Stimulated activated CD8-positive, alpha-beta memory T cell treated with anti-CD3 and anti-CD28 coated beads, Interleukin-7, amount 100 ng/mL, for 48 hours (primary cell): ENCODE data around the gene DPM2.

Source experiments
- DNase-seq, 2 donors: peaks; one replicate each; pipeline ENCODE4 v3.0.0-alpha.2; 2020; ENCODE audit warnings: low read depth in 1 of 2; ENCODE audit errors: extremely low read depth in 1 of 2

Gene DPM2

DNA sequence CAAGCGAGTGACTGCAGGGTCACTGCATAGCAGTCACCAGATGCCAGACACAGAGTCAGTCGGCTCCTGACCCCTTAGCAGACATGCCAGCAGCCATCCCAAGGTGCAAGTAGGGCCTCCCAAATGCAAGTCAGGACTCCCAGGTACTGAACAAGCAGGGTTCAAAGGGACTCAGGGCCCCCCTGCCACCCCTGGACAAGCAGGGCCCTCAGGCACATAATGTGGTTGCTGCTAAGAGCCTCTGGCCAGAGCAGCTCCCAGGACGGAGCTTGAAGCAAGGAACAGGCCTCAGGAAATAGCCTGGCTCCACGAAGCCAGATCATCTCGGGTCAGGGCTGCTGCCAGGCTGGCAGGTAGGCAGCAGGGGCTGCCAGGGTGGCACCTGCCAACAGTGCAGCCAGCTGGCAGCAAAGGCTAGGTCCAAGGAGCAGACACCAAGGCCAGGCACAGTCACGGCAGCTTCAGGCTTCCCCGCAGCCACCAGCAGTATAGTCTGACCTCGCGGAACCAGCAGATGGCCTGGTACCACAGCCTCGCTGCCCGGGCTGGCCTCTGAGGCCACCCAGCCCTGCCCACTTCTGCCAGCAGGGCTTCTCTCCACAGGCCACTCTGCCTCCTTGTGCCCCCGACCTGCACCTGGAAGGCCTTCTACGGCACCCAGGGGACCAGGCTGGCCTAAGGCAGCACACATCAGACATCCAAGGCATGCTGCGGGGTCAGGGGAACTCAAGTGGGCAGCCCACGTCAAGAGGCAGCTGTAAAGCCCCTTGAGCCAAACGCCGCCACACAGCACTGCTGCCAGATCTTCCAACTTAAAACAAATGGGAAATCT, 35.7 kb upstream of the DPM2 start:
- DNase-seq = no peak

- DNase-seq = no peak
Observed at GRCh38 chr9:127972236-127972871, 34.7 kb upstream of the DPM2 start.

DNA sequence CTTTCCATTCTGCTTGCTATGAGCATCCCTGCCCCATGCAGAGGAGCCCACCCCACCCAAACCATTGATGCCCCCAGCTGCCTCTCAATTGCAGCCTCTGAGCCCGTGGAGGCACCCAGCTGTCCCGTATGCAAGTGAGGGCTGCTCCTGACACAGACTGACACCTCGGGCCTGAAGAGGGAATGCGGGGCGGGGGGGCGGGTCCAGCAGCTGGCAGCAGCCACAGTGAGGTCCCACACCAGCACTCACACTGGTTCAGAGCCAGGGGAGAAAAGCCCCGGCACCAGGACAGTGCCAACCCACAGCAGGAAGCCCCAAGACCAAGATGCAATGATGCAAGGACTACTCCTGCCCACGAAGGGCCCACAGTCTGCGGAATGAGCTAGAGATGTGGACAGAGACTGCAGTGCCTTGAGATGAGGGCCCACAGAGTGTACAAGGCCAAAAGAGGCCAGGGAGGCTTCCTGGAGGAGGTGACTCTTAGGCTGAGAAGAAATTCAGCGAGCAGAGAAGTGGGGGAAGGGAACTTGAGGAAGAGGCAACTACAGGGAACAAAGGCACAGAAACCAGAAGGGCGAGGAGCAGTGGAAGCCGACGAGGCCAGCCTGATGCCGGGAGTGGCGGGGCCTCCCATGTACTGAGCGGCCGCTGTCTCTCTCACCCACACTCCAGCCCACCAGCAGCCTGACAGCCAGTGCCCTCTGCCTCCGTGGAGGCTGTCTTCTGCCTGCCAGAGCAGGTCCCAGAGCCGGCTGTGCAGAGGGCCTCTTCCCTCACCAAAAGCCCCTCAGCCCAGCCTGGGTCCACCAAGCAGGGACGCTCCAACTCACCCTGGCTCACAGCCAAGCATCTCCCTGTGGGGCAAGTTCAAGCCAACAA, 33.9 kb upstream of the DPM2 start:
- DNase-seq = no peak

GRCh38 chr9:127970401-127971313, 33.0 kb upstream of the DPM2 start:
- DNase-seq = peak in 1 of 2 donors; percentile 77

DNA sequence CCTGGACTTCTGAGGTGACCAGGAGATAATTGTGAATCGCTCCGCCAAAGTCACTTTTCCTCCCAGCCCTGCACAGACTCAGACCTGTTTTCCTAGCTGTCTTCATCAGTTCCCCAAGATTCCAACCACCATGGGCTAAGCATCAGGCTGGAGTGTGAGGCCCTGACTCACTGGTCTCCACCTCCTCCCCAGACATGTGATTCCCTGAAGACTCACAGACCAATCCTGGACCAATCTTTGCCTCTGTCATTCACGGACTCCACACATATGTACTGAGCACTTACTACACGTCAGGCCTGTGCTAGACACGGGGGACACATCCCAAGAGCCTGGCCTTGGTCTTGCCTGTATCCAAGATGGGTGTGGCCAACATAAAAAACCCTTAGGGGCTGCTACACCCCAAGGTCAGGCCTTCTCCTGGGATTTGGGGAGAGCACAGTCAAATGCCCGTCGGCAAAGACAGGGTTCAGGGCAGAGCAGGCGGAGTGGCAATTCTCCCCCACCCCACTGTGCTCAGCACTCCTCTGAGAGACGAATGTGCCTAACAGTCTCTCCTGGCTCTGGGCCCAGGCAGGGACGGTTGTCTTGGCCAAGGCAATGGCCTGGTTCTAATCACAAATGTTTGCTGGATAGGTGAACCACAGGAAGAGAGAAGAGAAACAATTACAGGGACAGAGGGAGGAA, 31.2 kb upstream of the DPM2 start:
- DNase-seq = no peak

GRCh38 chr9:127968042-127968441, 30.4 kb upstream of the DPM2 start:
- no peak for DNase-seq

DNA sequence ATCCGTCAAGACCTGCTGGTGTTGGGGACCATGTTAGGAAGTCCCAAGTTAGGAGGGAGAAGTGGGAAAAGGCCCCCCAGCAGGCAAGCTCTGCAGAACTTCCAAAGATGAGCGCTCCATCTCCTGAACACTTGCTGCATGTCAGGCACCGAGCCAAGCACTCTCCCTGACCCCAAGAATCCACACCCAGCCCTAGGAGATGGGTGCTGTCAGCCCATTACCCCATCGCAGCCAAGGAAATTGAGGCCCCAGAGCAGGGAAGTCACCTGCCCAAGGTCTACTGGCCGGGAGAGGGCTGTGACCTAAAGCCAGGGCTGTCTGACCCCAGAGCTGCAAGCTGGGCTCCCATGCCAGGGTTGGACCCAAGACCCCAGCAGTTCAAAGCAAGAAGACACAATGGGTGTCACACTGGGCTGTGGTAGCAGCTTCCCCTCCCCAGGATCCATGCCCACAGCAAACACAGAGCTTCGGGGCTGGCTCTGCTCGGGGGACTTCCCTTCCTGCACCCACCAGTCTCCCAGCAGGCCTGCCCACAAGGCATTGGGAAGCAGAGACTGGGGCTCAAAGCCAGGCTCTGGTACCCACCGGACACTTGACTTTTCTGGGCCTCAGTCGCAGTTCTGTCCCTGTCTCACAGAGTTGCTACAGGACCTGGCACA, 29.6 kb upstream of the DPM2 start:
- DNase-seq = no peak

- DNase-seq = no peak
Observed at GRCh38 chr9:127966416-127967150, 28.9 kb upstream of the DPM2 start.

- no peak for DNase-seq
Observed at GRCh38 chr9:127965953-127966352, 28.3 kb upstream of the DPM2 start.

- DNase-seq = no peak
Observed at GRCh38 chr9:127963359-127964064, 25.9 kb upstream of the DPM2 start.

GRCh38 chr9:127963041-127963358, 25.3 kb upstream of the DPM2 start:
- DNase-seq = no peak

DNA sequence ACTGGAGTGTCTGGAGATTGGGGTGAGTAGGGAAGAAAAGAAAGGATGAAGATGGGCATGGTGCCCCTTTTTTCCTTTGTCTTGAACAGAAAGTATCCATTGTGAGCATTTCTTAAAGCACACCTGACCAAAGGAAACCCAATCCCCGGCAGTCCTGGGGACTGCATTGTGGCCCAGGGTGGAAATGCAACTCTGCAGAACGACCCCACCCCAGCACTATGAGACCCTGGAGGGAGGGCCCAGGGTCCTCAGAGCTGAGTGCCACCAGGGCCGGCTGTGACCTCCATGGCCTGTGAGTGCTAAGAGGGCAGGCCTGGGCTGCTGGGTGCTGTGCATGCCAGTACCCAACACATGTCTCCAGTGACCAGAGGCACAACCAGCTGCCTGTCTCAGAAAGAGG, 24.6 kb upstream of the DPM2 start:
- no peak for DNase-seq

DNA sequence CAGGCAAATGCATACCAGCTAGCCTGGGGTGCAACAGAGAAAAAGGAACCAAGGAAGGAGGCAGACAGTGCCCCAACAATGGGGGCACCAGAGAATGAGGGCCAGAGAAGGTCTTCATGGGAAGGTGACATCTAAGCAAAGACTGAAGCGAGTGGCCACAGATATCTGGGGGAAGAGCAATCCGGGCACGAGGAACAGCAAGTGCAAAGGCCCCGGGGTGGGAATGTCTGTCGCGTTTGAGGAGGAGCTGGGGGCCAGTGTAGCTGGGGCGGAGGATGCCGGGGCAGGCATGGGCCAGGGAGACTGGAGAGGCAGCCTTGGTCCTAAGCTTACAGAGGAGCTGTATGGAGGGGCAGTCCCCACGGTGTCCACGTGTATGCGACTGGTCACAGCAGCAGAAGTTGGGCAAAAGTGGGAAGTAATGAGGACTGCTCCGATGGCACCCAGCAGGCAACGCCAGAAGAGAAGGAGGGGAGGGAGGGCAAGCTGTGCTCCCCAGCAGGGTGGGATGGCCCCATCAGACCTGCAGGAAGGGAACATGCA, 24.0 kb upstream of the DPM2 start:
- no peak for DNase-seq

DNA sequence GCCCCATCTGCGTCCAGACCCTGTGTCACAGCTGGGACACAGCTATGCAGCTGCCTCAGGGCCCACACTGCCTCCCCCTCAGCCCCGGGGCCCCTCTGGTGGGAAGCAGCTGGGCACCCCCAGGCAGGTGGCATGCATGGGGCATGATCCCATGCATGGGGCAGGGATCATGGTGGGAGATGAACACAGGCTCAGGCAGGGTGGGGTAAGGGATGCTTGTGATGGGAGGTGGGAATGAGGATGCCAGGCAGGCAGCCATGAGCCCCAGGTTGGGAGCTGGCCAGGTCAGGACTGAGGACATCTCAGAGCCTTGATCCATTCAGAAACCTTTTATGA, 23.5 kb upstream of the DPM2 start:
- no peak for DNase-seq

- no peak for DNase-seq
Observed at GRCh38 chr9:127960410-127961154, 22.9 kb upstream of the DPM2 start.

DNA sequence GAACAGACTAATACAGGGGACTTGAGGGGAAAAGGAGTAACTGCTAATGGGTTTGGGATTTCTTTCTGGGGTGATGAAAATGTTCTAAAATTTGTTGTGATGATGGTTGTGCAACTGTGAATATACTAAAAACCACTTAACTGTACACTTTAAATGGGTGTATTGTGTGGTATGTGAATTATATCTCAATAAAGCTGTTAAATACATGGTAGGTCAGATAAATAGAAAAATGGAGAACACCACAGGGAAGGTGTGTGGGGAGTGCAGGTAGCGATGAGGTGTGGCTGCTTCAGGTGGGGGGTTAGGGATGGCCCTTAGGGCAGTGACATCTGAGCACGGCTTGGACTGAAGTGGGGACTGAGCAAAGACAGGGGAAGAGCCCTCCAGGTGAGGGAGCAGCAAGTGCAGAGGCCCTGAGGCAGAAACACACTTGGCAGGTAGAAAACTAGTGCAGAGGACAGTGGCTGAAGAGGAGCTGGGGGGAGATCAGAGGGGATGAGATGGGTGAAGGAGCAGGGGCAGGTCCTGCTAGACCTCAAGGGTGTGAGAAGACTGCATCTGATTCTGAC, 22.3 kb upstream of the DPM2 start:
- no peak for DNase-seq

- DNase-seq = no peak
Observed at GRCh38 chr9:127959398-127959797, 21.7 kb upstream of the DPM2 start.
